Measurements from ENCODE around the gene SLC5A10.

The SLC5A10 gene

GRCh38 chr17:18981642-18982424 is 29.9 kb downstream of the SLC5A10 start:
- peak overlapping the region; percentile 58 for H3K27ac ChIP-seq
- no peak for TF ChIP-seq CTCF (conservative IDR thresholded peaks at IDR 0.05)

- TF ChIP-seq CTCF (conservative IDR thresholded peaks at IDR 0.05), result no peak
- H3K27ac ChIP-seq, result peak overlapping the region; percentile 49
Observed at GRCh38 chr17:18984273-18985114, 32.5 kb downstream of the SLC5A10 start.

- TF ChIP-seq CTCF (conservative IDR thresholded peaks at IDR 0.05), result no peak
Observed at GRCh38 chr17:18985475-18985874, 33.5 kb downstream of the SLC5A10 start.

GRCh38 chr17:18986541-18987229 is 34.7 kb downstream of the SLC5A10 start:
- no peak for TF ChIP-seq CTCF (conservative IDR thresholded peaks at IDR 0.05)
- H3K27ac ChIP-seq, result no peak overlapping the region; the same call in 1 of the 2 replicates

More at GRCh38 chr17:18985475-18985874, 33.5 kb downstream of the SLC5A10 start:
- no peak overlapping the region for H3K27ac ChIP-seq

- TF ChIP-seq CTCF (conservative IDR thresholded peaks at IDR 0.05), result no peak
- H3K27ac ChIP-seq, result peak overlapping the region; percentile 5; the same call in 1 of the 2 replicates
Observed at GRCh38 chr17:18987230-18987610, 35.3 kb downstream of the SLC5A10 start.

GRCh38 chr17:18987862-18988545 is 36.0 kb downstream of the SLC5A10 start:
- no peak for TF ChIP-seq CTCF (conservative IDR thresholded peaks at IDR 0.05)
- H3K27ac ChIP-seq, result peak overlapping the region; percentile 5; the same call in 1 of the 2 replicates
